Choroid plexus epithelial cell (primary cell): ENCODE data around the gene PLEKHM3.

Experiments used
- DNase-seq: peaks from one replicate; pipeline ENCODE4 v3.0.0-alpha.2; 2010; ENCODE audit warnings: low read depth
- H3K4me3 ChIP-seq: 2 replicates; pipeline ENCODE4 v1.5.1; 2011; ENCODE audit warnings: low read depth, mild to moderate bottlenecking, control low read depth, low read length, moderate library complexity
- TF ChIP-seq, protein P1 (sequence below): conservative IDR thresholded peaks from 2 replicates; pipeline ENCODE4 v1.5.1; 2011; ENCODE audit warnings: low read depth, mild to moderate bottlenecking, control low read depth, inconsistent platforms, low read length, moderate library complexity

Gene PLEKHM3

DNA sequence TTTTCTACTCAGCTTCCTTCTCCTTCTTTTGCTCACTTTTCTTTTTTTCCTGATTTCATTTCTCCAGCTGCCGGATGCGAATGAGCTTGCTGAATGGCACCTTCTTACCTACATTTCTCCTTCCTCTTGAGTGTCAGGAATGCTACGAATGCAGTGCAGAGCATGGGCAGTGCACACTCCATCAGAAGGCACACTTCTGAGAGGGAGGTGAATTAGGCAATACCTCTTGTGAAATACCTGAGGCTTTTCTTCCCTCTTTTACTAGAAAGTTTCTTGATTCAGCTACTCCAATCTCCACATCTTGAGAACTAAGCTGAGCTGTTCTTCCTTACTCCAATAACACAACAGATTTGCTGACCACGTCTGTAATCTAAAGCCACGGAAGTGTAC lies 51.1 kb downstream of the PLEKHM3 start:
- TF ChIP-seq, protein P1, sequence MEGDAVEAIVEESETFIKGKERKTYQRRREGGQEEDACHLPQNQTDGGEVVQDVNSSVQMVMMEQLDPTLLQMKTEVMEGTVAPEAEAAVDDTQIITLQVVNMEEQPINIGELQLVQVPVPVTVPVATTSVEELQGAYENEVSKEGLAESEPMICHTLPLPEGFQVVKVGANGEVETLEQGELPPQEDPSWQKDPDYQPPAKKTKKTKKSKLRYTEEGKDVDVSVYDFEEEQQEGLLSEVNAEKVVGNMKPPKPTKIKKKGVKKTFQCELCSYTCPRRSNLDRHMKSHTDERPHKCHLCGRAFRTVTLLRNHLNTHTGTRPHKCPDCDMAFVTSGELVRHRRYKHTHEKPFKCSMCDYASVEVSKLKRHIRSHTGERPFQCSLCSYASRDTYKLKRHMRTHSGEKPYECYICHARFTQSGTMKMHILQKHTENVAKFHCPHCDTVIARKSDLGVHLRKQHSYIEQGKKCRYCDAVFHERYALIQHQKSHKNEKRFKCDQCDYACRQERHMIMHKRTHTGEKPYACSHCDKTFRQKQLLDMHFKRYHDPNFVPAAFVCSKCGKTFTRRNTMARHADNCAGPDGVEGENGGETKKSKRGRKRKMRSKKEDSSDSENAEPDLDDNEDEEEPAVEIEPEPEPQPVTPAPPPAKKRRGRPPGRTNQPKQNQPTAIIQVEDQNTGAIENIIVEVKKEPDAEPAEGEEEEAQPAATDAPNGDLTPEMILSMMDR: no peak
- no peak overlapping the region for H3K4me3 ChIP-seq
- DNase-seq: peak; percentile 14

DNA sequence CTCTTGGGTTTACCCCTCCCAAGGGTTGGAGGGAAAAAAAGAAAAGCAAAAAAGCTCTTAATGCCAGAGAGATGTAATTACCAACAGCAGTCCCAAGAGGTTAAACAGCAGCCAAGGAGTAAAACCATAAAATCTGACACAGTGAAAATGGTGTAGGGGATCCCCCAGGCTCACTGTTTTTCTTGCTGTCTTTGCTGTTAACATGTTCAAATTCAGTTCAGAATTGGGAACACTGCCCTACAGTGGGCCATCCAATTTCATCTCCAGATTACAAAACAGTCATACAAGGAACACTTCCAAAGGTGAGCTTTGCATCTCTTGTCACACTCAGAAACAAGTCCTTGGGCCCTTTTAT lies 54.5 kb downstream of the PLEKHM3 start:
- no peak for DNase-seq
- TF ChIP-seq, protein P1: no peak
- H3K4me3 ChIP-seq: no peak overlapping the region

DNA sequence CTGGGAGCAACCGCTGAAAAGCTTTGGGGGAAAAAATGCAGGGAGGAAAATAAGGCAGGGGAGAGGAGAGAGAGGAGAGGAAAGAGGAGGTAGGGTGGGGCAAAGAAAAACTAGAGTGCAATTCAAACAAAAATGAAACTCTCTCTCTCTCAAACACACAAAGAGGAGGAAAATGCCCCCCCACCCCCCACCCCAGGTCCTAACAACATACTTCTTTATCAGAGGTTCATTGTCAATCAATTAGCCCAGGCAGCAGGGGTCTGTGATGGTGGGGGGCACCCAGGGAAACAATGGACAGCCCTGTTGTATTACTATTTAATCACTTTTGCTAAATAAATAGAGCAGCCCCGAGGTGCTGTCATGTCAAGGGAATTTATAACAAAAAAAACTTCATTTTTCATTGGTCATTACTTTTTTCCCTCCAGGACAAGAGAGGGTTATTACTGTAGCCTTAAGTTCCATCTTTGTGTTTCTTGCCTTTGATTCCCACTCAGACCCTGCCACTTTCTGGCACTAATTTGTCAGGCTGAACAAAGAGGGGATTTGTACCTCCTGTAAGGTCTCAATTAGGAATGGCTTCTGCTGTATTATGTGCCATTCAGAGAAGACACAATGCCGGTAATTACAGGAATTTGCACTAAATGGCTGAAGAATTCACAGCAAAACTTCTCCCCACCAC lies 55.0 kb downstream of the PLEKHM3 start:
- DNase-seq: no peak
- TF ChIP-seq, protein P1: no peak
- H3K4me3 ChIP-seq: no peak overlapping the region

GRCh38 chr2:207969249-207969648 lies 56.1 kb downstream of the PLEKHM3 start:
- H3K4me3 ChIP-seq: no peak overlapping the region
- no peak for DNase-seq
- TF ChIP-seq, protein P1: no peak

DNA sequence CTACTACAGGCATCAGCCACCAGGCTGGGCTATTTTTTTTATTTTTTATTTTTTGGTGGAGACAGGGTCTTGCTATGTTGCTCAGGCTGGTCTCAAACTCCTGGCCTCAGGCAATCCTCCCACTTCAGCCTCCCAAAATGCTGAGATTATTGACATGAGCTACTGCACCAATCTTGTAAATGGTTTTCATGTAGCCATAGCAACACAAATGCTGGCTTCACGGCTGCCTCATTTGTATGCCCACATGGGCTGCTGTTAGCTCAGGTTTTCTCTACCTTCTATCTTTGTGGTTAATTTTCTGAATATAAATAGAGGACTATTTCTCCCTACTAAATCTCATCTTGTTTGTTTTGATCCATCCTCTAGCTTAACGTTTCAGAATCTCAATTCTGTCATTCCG lies 58.2 kb downstream of the PLEKHM3 start:
- TF ChIP-seq, protein P1: no peak
- no peak overlapping the region for H3K4me3 ChIP-seq
- DNase-seq: no peak

GRCh38 chr2:207960911-207961310 lies 64.4 kb downstream of the PLEKHM3 start:
- no peak overlapping the region for H3K4me3 ChIP-seq
- no peak for DNase-seq
- TF ChIP-seq, protein P1: no peak

GRCh38 chr2:207960090-207960489 lies 65.2 kb downstream of the PLEKHM3 start:
- no peak overlapping the region for H3K4me3 ChIP-seq
- TF ChIP-seq, protein P1: no peak
- DNase-seq: no peak
